HCT116 (cell line): ENCODE measurements around the gene ZZZ3. TPM values are rescaled to one million over a fixed set of nuclear protein-coding genes. Genes with fewer than 3 reads are reported as not detected.

Source experiments
- ATAC-seq: fragments of 200-7000 bp; cut with Tn5 transposase; 2 replicates; pipeline ENCODE4 v1.9.1; 2020; ENCODE audit warnings: mild to moderate bottlenecking, moderate library complexity
- BruUV-seq: library from RNA; stranded (reverse); fragments of 400-500 nt; replicated peaks from 2 replicates; lab custom pipeline; 2021; lab: Mats Ljungman, UMichigan
- CTCF ChIA-PET: fragments of 300-600 bp; sonication (Branson Sonifier 250); formaldehyde crosslinking; loops from one replicate; lab custom pipeline; 2021; ENCODE audit warnings: antibody characterized with exemption; lab: Charles Lee
- POLR2A ChIA-PET: fragments of 300-600, 350-600 bp; sonication (Branson Sonifier 250); formaldehyde crosslinking; loops from one replicate; lab custom pipeline; 2021; ENCODE audit warnings: antibody characterized with exemption; lab: Charles Lee
- RAD21 ChIA-PET, 2 experiments: fragments of 300-600 bp; sonication (Branson Sonifier 250); formaldehyde crosslinking; loops; one replicate each; lab custom pipeline; 2023; ENCODE audit warnings: low total read pairs in 2 of 2; ENCODE audit not compliant: uncharacterized antibody in 2 of 2, unreplicated experiment in 2 of 2, low non-redundant PET in 1 of 2; lab: Charles Lee
- DNase-seq: peaks from one replicate; pipeline ENCODE4 v3.0.0-alpha.2; 2010; ENCODE audit warnings: low read depth, low spot score
- H2AFZ ChIP-seq: fragments of 200-600 bp; shearing (Covaris generic), sonication (generic); 2 replicates; pipeline ENCODE4 v1.6.1; 2017; ENCODE audit warnings: low read depth, mixed run types, mixed read lengths, antibody characterized with exemption, low read length; ENCODE audit not compliant: poor library complexity, severe bottlenecking
- H3K27ac ChIP-seq: 2 replicates; pipeline ENCODE4 v1.5.1; 2012; ENCODE audit warnings: low read depth, low read length
- H3K27me3 ChIP-seq: fragments of 200-600 bp; sonication (generic); 2 replicates; pipeline ENCODE4 v1.6.1; 2016; ENCODE audit warnings: mixed run types, low read length, mixed read lengths; ENCODE audit not compliant: insufficient read depth
- H3K36me3 ChIP-seq, 2 experiments: fragments of 200-500 bp in 1 of 2; fragments of 200-600 bp in 1 of 2; sonication (Bioruptor generic) in 1 of 2; sonication (generic) in 1 of 2; 2 replicates each; pipeline versions ENCODE4 v1.5.1 to v1.6.1; 2014 to 2016; ENCODE audit warnings: low read length in 2 of 2, inconsistent platforms in 1 of 2, mixed read lengths in 1 of 2, mixed run types in 1 of 2; ENCODE audit not compliant: insufficient read depth in 2 of 2, control insufficient read depth in 1 of 2
- H3K4me1 ChIP-seq, 2 experiments: fragments of 200-600 bp in 1 of 2; sonication (generic) in 1 of 2; 2 replicates each; pipeline versions ENCODE4 v1.5.1 to v1.6.1; 2012 to 2017; ENCODE audit warnings: low read length in 2 of 2, inconsistent platforms in 1 of 2, mild to moderate bottlenecking in 1 of 2, mixed read lengths in 1 of 2, mixed run types in 1 of 2, moderate library complexity in 1 of 2; ENCODE audit not compliant: insufficient read depth in 2 of 2, control insufficient read depth in 1 of 2
- H3K4me2 ChIP-seq: fragments of 200-600 bp; sonication (generic); 2 replicates; pipeline ENCODE4 v1.6.1; 2017; ENCODE audit warnings: mixed run types, low read length, mixed read lengths
- H3K4me3 ChIP-seq, 2 experiments: fragments of 200-600 bp in 1 of 2; sonication (generic) in 1 of 2; replicated peaks in 1 of 2; 2 replicates each; pipeline ENCODE4 v1.5.1; 2011 to 2016; ENCODE audit warnings: low read length in 2 of 2, control low read depth in 1 of 2, low read depth in 1 of 2, mild to moderate bottlenecking in 1 of 2, mixed read lengths in 1 of 2, mixed run types in 1 of 2
- H3K79me2 ChIP-seq: fragments of 200-600 bp; sonication (generic); 2 replicates; pipeline ENCODE4 v1.6.1; 2017; ENCODE audit warnings: mild to moderate bottlenecking, mixed run types, low read length, moderate library complexity, mixed read lengths; ENCODE audit not compliant: insufficient read depth
- H3K9ac ChIP-seq: fragments of 200-600 bp; sonication (generic); 2 replicates; pipeline ENCODE4 v1.6.1; 2016; ENCODE audit warnings: low read length, mixed read lengths
- H3K9me2 ChIP-seq: fragments of 200-600 bp; sonication (generic), shearing (Covaris generic); 2 replicates; pipeline ENCODE4 v1.6.1; 2017; ENCODE audit warnings: mixed run types, mild to moderate bottlenecking, moderate library complexity; ENCODE audit not compliant: insufficient read depth
- H3K9me3 ChIP-seq, 2 experiments: fragments of 200-500 bp in 1 of 2; fragments of 200-600 bp in 1 of 2; sonication (Bioruptor generic) in 1 of 2; sonication (generic) in 1 of 2; 2 replicates each; pipeline ENCODE4 v1.6.1; 2014 to 2017; ENCODE audit warnings: low read length in 2 of 2, mixed read lengths in 2 of 2, inconsistent platforms in 1 of 2, low read depth in 1 of 2, mild to moderate bottlenecking in 1 of 2, mixed run types in 1 of 2, moderate library complexity in 1 of 2; ENCODE audit not compliant: control insufficient read depth in 1 of 2, insufficient read depth in 1 of 2
- H4K20me1 ChIP-seq: fragments of 200-600 bp; sonication (generic), shearing (Covaris generic); 2 replicates; pipeline ENCODE4 v1.6.1; 2017; ENCODE audit warnings: mixed run types, mild to moderate bottlenecking, moderate library complexity; ENCODE audit not compliant: insufficient read depth
- CBX3 ChIP-seq: IDR thresholded peaks from 2 replicates; pipeline ENCODE4 v1.6.1; 2012; ENCODE audit warnings: low read depth
- CEBPB ChIP-seq: IDR thresholded peaks from 2 replicates; pipeline ENCODE4 v1.6.1; 2012; ENCODE audit warnings: low read depth
- EZH2phosphoT487 ChIP-seq: fragments of 200-600 bp; IDR thresholded peaks from 2 replicates; pipeline ENCODE4 v1.6.1; 2018; ENCODE audit warnings: antibody characterized with exemption, borderline replicate concordance
- JUND ChIP-seq: IDR thresholded peaks from 2 replicates; pipeline ENCODE4 v1.6.1; 2012
- POLR2A ChIP-seq: IDR thresholded peaks from 2 replicates; pipeline ENCODE4 v1.7.0; 2011; ENCODE audit warnings: borderline replicate concordance; ENCODE audit not compliant: insufficient read depth, insufficient read length; ENCODE audit errors: extremely low read depth
- POLR2AphosphoS5 ChIP-seq: IDR thresholded peaks from 2 replicates; pipeline ENCODE4 v1.6.1; 2011; ENCODE audit warnings: mild to moderate bottlenecking, low read depth, low read length, moderate library complexity
- SRF ChIP-seq: IDR thresholded peaks from 2 replicates; pipeline ENCODE4 v1.6.1; 2012; ENCODE audit warnings: low read depth
- YY1 ChIP-seq: IDR thresholded peaks from 2 replicates; pipeline ENCODE4 v1.6.1; 2011; ENCODE audit warnings: low read length, low read depth, moderate library complexity, mild to moderate bottlenecking; ENCODE audit not compliant: insufficient replicate concordance; ENCODE audit errors: extremely low read depth
- ZFX ChIP-seq: fragments of 450-650 bp; IDR thresholded peaks from 2 replicates; pipeline ENCODE4 v1.6.1; 2017
- intact Hi-C: fragments of 100-400 bp; cut with micrococcal nuclease; formaldehyde crosslinking; loops from 2 replicates; pipeline ENCODE4 v1.10.0; 2022
- total RNA-seq: library from RNA; stranded (reverse); gene quantifications from one replicate; pipeline ENCODE4 v1.2.1, GENCODE V29; 2021; ENCODE audit not compliant: unreplicated experiment
- TF ChIP-seq, protein P1 (sequence below): IDR thresholded peaks from 2 replicates; pipeline ENCODE4 v1.6.1; 2012; ENCODE audit warnings: low read depth
- TF ChIP-seq, protein P2 (sequence below), 3 experiments: fragments of 200-600 bp in 1 of 3; sonication (generic) in 1 of 3; IDR thresholded peaks in 2 of 3; conservative IDR thresholded peaks in 1 of 3; 2 replicates each; pipeline ENCODE4 v1.5.1; 2012 to 2017; ENCODE audit warnings: low read depth in 2 of 3, low read length in 2 of 3, antibody characterized with exemption in 1 of 3, borderline replicate concordance in 1 of 3, control low read depth in 1 of 3, mild to moderate bottlenecking in 1 of 3, mixed read lengths in 1 of 3, mixed run types in 1 of 3, moderate library complexity in 1 of 3; ENCODE audit not compliant: insufficient read depth in 1 of 3
- TF ChIP-seq, protein P3 (sequence below): IDR thresholded peaks from 2 replicates; pipeline ENCODE4 v1.6.1; 2011; ENCODE audit warnings: mild to moderate bottlenecking, low read length, moderate library complexity; ENCODE audit not compliant: insufficient replicate concordance; ENCODE audit errors: extremely low read depth

ZZZ3 gene
- total RNA-seq, 1 experiment from 2014 or later, result 48.9 TPM

DNA sequence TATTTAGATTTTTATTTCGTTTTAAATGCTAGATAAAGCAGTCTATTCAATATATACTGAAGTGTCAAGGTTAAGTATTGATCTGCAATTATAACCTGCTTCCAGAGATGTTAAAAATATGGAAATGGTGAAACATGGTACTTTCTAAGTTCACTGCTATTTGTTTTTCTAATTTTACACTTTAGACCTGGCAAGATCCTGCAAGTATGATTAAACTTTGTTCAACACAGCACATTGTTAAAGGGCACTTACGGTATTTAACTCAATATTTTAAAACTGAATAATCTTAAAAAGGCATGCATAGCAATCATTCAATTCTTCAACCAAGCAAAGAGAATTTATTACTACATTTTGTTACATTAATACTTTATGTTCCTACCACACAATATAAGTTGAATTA, 35.7 kb upstream of the ZZZ3 start:
- BruUV-seq, result no TSS peak
- H2AFZ ChIP-seq, result no peak overlapping the region
- RAD21 ChIA-PET, result no interaction called here
- no peaks in the 10 kb centered on the region for H3K79me2 ChIP-seq
- H3K4me2 ChIP-seq, result no peak overlapping the region
- intact Hi-C loops, result no loop called here
- POLR2A ChIA-PET, result no interaction called here
- no peaks in the 10 kb centered on the region for H3K27me3 ChIP-seq
- TF ChIP-seq SRF, result no peak
- TF ChIP-seq, protein P1, sequence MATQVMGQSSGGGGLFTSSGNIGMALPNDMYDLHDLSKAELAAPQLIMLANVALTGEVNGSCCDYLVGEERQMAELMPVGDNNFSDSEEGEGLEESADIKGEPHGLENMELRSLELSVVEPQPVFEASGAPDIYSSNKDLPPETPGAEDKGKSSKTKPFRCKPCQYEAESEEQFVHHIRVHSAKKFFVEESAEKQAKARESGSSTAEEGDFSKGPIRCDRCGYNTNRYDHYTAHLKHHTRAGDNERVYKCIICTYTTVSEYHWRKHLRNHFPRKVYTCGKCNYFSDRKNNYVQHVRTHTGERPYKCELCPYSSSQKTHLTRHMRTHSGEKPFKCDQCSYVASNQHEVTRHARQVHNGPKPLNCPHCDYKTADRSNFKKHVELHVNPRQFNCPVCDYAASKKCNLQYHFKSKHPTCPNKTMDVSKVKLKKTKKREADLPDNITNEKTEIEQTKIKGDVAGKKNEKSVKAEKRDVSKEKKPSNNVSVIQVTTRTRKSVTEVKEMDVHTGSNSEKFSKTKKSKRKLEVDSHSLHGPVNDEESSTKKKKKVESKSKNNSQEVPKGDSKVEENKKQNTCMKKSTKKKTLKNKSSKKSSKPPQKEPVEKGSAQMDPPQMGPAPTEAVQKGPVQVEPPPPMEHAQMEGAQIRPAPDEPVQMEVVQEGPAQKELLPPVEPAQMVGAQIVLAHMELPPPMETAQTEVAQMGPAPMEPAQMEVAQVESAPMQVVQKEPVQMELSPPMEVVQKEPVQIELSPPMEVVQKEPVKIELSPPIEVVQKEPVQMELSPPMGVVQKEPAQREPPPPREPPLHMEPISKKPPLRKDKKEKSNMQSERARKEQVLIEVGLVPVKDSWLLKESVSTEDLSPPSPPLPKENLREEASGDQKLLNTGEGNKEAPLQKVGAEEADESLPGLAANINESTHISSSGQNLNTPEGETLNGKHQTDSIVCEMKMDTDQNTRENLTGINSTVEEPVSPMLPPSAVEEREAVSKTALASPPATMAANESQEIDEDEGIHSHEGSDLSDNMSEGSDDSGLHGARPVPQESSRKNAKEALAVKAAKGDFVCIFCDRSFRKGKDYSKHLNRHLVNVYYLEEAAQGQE, result no peak
- no peak for TF ChIP-seq POLR2AphosphoS5
- TF ChIP-seq CEBPB, result no peak
- no peak for TF ChIP-seq ZFX
- no peak for TF ChIP-seq EZH2phosphoT487
- TF ChIP-seq, all 23 proteins: peak for 0
- ATAC-seq (no peak), DNase-seq (no peak)
- CTCF ChIA-PET, result no interaction called here
- Histone ChIP-seq H3K4me3 (no peak overlapping the region), H3K9me2 (no peaks in the 10 kb centered on the region), H3K9ac (no peak overlapping the region), H4K20me1 (no peaks in the 10 kb centered on the region), H3K4me1 (no peaks in the 10 kb centered on the region), H3K9me3 (no peaks in the 10 kb centered on the region), H3K36me3 (peaks cover 6 to 21% of the 10 kb centered on the region in 2 experiments; a peak in 2 of 4 replicates), H3K27ac (no peak overlapping the region)

DNA sequence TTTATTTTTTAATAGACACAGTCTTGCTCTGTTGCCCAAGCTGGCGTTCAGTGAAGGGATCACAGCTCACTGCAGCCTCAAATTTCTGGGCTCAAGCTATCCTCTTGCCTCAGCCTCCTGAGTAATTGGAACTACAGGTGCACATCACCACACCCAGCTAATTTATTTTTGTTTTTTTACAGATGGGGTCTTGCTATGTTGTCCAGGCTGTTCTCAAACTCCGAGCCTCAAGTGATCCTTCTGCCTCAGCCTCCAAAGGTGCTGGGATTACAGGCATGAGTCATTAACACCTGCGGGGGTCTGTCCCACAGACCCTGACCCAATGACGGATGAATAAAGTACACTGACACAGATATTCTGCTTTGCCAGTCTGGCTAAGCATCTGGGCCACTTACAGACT, 33.6 kb upstream of the ZZZ3 start:
- intact Hi-C loops, result no loop called here
- no TSS peak for BruUV-seq
- RAD21 ChIA-PET, result no interaction called here

More for the DNA sequence above, 33.6 kb upstream of the ZZZ3 start:
- Histone ChIP-seq H3K4me2 (no peak overlapping the region), H3K36me3 (peaks cover 0 to 18% of the 10 kb centered on the region in 2 experiments; a peak in 1 of 4 replicates), H3K9me2 (no peaks in the 10 kb centered on the region), H3K27me3 (no peaks in the 10 kb centered on the region), H3K4me1 (no peaks in the 10 kb centered on the region), H4K20me1 (no peaks in the 10 kb centered on the region), H3K9me3 (no peaks in the 10 kb centered on the region), H2AFZ (no peak overlapping the region), H3K4me3 (no peak overlapping the region), H3K79me2 (no peaks in the 10 kb centered on the region), H3K27ac (no peak overlapping the region), H3K9ac (no peak overlapping the region)
- DNase-seq (no peak), ATAC-seq (no peak)
- POLR2A ChIA-PET, result no interaction called here
- TF ChIP-seq ZFX (no peak), JUND (no peak), CBX3 (no peak), POLR2A (no peak), YY1 (no peak)
- TF ChIP-seq, protein P2, sequence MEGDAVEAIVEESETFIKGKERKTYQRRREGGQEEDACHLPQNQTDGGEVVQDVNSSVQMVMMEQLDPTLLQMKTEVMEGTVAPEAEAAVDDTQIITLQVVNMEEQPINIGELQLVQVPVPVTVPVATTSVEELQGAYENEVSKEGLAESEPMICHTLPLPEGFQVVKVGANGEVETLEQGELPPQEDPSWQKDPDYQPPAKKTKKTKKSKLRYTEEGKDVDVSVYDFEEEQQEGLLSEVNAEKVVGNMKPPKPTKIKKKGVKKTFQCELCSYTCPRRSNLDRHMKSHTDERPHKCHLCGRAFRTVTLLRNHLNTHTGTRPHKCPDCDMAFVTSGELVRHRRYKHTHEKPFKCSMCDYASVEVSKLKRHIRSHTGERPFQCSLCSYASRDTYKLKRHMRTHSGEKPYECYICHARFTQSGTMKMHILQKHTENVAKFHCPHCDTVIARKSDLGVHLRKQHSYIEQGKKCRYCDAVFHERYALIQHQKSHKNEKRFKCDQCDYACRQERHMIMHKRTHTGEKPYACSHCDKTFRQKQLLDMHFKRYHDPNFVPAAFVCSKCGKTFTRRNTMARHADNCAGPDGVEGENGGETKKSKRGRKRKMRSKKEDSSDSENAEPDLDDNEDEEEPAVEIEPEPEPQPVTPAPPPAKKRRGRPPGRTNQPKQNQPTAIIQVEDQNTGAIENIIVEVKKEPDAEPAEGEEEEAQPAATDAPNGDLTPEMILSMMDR (IDR thresholded peaks at IDR 0.05 in 2 of 3, conservative IDR thresholded peaks at IDR 0.05 in 1 of 3; ENCODE audit: borderline replicate concordance in 1 of 3, insufficient read depth in 1 of 3, low read depth in 2 of 3, low read length in 2 of 3), result no peak
- TF ChIP-seq, protein P3, sequence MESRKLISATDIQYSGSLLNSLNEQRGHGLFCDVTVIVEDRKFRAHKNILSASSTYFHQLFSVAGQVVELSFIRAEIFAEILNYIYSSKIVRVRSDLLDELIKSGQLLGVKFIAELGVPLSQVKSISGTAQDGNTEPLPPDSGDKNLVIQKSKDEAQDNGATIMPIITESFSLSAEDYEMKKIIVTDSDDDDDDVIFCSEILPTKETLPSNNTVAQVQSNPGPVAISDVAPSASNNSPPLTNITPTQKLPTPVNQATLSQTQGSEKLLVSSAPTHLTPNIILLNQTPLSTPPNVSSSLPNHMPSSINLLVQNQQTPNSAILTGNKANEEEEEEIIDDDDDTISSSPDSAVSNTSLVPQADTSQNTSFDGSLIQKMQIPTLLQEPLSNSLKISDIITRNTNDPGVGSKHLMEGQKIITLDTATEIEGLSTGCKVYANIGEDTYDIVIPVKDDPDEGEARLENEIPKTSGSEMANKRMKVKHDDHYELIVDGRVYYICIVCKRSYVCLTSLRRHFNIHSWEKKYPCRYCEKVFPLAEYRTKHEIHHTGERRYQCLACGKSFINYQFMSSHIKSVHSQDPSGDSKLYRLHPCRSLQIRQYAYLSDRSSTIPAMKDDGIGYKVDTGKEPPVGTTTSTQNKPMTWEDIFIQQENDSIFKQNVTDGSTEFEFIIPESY, result no peak
- CTCF ChIA-PET, result no interaction called here
